AG08396 (cell line): Measurements from ENCODE around the gene SWAP70.
"Not testable (repeated sequence)": the region's sequence is repeated elsewhere in the genome, so short reads cannot be mapped to it uniquely, and the experiment has no call there.

Experiments used
- DNase-seq: peaks from one replicate; pipeline ENCODE4 v3.0.0; 2012; ENCODE audit warnings: low spot score, mixed read lengths

Gene SWAP70

GRCh38 chr11:9663699-9664275 lies at the start of gene SWAP70:
Gene SWAP70 (plus strand): TSS chr11:9664077. CDS start chr11:9664180, 103 bp downstream.
- peak; percentile 95 for DNase-seq

DNA sequence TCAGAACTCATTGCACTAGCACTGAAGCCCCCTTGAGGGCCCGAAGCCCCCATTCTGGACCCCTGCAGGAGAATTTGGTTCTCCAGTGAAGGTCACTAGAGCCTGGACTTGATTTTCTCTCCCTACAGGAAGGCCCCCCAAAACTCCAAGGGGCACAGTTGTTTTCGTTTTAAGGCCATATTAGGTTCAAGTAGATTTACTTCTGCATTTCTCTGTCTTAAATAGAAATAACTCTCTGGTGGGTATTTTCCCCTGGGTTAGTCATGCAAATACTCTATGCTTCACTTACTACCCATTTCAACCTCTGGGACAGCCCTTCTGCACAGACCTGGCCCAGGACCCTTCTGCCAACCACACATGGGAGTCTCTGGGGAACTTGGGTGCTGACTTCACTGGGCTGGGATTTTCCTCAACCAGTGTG lies 48.8 kb upstream of the SWAP70 start:
- DNase-seq: no peak

- DNase-seq: no peak
These were observed 47.7 kb upstream of the SWAP70 start for GRCh38 chr11:9616042-9616675.

GRCh38 chr11:9616858-9617257 lies 47.0 kb upstream of the SWAP70 start:
- no peak for DNase-seq

DNA sequence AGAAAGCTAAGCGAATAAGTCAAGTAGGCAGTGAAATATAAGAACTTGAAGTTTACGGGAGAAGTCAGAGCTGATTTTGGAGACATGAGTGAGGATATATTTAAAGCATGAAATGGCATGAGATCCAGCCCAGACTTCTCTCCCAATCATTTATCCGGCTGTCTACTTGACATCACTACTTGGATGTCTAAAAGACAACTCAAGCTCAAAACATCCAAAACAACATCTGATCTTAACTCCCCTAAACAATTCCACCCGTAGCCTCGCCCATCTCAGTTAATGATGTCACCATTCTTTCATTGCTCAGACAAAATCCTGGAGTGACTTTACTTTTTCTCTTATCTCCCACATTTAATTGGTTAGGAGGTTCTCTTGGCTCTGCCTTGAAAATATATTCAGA lies 45.9 kb upstream of the SWAP70 start:
- peak; percentile 79 for DNase-seq

DNA sequence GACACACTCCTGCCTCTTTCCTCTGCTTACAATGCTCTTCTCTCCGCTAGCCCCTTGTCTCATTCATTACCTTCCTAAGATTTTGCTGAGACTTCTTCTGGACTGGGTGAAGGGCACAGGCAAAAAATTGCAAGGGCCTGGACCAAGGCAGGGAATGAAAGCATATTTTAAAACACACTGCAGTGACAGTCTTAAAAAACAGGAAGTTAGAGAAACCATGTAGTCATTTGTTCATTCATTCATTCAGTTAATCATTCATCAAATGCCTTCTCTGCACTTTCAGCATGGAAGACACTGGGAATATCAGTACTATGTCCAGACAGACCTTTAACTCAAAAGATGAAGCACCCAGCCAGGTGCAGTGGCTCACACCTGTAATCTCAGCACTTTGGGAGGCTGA lies 44.9 kb upstream of the SWAP70 start:
- DNase-seq: no peak

DNA sequence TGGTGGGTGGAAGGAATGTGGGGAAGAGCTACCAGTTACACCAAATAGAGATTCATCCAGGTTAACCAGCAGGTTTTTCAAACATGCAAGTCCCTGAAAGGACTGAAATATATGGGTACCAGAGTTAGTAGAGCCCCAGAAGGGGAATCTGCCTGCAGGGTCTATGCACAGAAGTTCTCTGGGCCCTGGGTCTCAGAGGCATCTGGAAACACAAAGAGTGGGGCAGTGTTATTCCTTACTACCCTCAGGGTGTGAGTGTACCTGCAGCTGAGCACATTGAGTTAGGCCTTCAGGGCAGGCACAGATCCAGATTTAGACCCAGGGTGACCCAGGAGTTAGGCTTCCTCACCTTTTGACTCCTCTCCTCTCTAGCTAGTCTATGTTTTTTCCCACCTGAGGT lies 43.9 kb upstream of the SWAP70 start:
- DNase-seq: no peak

DNA sequence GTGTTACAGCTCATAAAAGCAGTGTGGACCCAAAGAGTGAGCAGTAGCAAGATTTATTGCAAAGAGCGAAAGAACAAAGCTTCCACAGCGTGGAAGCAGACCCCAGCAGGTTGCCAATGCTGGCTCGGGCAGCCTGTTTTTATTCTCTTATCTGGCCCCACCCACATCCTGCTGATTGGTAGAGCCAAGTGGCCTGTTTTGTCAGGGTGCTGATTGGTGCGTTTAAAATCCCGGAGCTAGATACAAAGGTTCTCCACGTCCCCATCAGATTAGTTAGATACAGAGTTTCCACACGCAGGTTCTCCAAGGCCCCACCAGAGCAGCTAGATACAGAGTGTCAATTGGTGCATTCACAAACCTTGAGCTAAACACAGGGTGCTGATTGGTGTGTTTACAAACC lies 41.5 kb upstream of the SWAP70 start:
- not testable (repeated sequence) for DNase-seq

DNA sequence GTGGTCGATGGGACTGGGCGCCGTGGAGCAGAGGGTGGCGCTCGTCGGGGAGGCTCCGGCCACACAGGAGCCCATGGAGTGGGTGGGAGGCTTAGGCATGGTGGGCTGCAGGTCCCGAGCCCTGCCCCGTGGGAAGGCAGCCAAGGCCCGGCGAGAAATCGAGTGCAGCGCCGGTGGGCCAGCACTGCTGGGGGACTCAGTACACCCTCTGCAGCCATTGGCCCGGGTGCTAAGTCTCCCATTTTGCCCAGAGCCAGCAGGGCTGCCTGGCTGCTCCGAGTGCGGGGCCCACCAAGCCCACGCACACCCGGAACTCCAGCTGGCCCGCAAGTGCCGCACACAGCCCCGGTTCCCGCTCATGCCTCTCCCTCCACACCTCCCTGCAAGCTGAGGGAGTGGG lies 40.8 kb upstream of the SWAP70 start:
- DNase-seq: not testable (repeated sequence)

DNA sequence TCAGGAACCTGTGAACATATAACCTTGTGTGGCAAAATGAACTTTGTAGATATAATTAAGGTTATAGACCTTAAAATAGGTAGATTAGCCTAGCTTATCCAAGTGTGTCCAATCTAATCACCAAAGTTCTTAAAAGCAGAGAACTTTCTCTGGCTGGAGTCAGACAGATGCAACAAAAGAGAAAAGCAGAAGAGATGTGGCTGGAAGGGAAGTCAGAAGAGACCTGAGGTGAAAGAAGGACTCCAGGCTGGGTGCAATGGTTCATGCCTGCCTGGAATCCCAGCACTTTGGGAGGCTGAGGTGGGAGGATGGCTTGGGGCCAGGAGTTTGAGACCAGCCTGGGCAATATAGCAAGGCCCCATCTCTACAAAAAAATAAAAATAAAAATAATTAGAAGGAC lies 39.4 kb upstream of the SWAP70 start:
- no peak for DNase-seq

GRCh38 chr11:9625162-9625561 lies 38.7 kb upstream of the SWAP70 start:
- no peak for DNase-seq

DNA sequence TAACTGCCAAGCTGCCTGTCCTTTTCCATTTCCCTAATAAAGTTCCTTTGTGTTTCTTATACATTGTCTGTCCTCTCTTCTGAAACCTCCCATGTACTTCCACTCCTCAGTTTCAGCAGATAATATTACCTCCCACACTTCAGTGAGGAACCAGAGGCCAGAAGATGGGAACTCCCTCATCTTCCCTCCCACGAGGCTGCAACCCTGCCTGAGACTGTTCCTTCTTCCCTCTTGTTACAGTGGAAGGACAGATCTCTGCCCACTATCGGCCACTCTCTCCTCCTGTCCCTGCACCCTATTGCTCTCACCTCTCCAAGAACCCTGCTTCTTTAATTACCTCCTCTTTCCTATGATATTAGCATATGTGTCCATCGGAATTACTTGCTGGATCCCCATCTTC lies 38.1 kb upstream of the SWAP70 start:
- DNase-seq: no peak

- DNase-seq: no peak
These were observed 37.1 kb upstream of the SWAP70 start for GRCh38 chr11:9626496-9627394.

GRCh38 chr11:9629064-9629463 lies 34.8 kb upstream of the SWAP70 start:
- DNase-seq: no peak

GRCh38 chr11:9633679-9634078 lies 30.2 kb upstream of the SWAP70 start:
- no peak for DNase-seq

GRCh38 chr11:9636691-9637090 lies 27.2 kb upstream of the SWAP70 start:
- DNase-seq: no peak

DNA sequence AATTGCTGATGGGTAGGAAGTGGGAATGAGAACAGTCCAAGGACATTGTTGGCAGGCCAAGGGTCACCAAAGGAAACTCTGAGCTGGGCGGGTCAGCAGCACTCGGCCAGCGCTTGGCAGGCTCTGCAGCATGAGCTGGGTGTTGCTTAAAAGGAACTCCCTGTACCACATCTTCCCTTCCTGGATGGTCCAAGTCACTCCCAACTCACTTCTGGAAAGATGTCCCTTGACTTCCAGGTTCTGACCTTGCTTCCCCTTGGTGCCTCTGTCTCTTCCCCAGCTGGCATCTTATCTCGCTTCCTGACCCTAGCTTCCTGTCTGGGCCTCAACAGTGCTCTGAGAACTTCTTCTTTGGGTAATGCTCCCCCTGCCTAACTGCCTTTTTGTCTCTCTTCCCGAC lies 24.8 kb upstream of the SWAP70 start:
- no peak for DNase-seq

- no peak for DNase-seq
These were observed 23.9 kb upstream of the SWAP70 start for GRCh38 chr11:9639985-9640384.

DNA sequence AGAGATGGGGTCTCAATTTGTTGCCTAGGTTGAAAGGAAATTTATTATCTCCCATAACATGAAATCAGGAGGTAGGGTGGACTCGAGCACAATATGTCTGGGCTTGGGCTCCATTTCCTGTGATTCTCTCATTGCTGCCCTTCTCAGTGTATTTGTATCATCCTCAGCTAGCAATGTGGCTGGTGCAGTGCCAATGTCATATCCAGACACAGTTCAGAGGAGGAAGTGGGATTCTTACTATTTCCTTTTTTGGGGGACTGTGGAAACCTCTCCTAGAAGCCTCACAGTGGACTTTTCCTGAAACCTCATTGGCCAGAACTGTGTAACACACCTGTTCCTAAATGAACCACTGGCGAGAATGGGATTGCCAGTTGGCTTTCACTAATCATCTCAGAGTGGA lies 21.0 kb upstream of the SWAP70 start:
- DNase-seq: no peak

GRCh38 chr11:9643751-9644150 lies 20.1 kb upstream of the SWAP70 start:
- no peak for DNase-seq

- DNase-seq: no peak
These were observed 18.0 kb upstream of the SWAP70 start for GRCh38 chr11:9645881-9646280.

DNA sequence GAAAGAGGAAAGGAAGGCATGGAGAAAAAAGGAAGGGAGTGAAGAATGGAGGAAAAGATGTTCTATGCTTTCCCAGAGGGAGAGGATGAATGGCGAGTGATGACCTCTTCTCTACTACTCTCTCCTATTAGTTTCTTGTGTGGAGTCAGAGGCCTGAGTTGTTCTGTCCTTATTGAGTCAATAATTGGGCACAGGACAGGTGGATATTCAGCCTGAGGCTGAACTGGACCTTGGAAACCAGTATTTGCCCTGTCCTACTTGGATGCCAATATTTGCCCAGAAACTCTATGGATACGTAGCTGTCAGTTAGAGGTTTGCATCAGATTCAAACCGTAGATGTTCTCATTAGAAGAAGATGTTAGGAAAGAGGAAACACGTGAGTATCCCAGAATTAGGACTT lies 17.6 kb upstream of the SWAP70 start:
- DNase-seq: no peak

DNA sequence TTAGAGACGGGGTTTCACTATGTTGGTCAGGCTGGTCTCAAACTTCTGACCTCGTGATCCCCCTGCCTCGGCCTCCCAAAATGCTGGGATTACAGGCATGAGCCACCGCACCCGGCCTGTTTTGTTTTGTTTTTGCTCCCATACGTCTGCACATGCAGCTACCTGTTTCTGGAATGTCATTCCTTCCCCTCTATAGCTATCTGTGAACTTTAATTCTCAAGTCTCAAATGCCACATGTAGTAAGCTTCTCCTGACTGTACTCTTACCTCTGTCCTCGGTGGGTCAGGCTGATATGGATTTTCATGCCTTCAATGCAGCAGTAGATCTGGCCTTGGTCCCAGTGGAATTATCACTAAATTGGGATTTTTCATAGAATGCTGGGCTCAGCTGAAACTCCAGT lies 12.4 kb upstream of the SWAP70 start:
- DNase-seq: no peak
